Left lung (tissue), 10 donors: ENCODE data around the gene DNASE1L3. TPM values are rescaled to one million over a fixed set of nuclear protein-coding genes. Genes with fewer than 3 reads are reported as not detected.

Experiments
- ATAC-seq: fragments of 200-7000 bp; cut with Tn5 transposase; one replicate; pipeline ENCODE4 v1.9.1; 2020; ENCODE audit warnings: moderate library complexity
- DNase-seq, 4 donors: peaks; one replicate each; pipeline ENCODE4 v3.0.0-alpha.2; 2013 to 2020
- H3K27ac ChIP-seq, 2 donors: fragments of 200-600 bp; sonication (generic) in 1 of 2; one replicate each; pipeline versions ENCODE4 v1.5.0 to v1.8.0; 2020 to 2021
- H3K27me3 ChIP-seq, 2 donors: fragments of 200-600 bp; sonication (generic) in 1 of 2; one replicate each; pipeline versions ENCODE4 v1.5.0 to v1.8.0; 2020 to 2021
- H3K36me3 ChIP-seq, 2 donors: fragments of 200-600 bp; sonication (generic) in 1 of 2; one replicate each; pipeline versions ENCODE4 v1.5.0 to v1.8.0; 2020 to 2021
- H3K4me1 ChIP-seq, 2 donors: fragments of 200-600 bp; one replicate each; pipeline ENCODE4 v1.8.0; 2021
- H3K4me3 ChIP-seq, 2 donors: fragments of 200-600 bp; sonication (generic) in 1 of 2; one replicate each; pipeline versions ENCODE4 v1.5.0 to v1.8.0; 2020 to 2021; ENCODE audit warnings: mild to moderate bottlenecking in 1 of 2
- H3K9me3 ChIP-seq, 2 donors: fragments of 200-600 bp; sonication (generic) in 1 of 2; one replicate each; pipeline versions ENCODE4 v1.5.0 to v1.8.0; 2020 to 2021
- CTCF ChIP-seq, 2 donors: fragments of 200-600 bp; sonication (generic) in 1 of 2; IDR thresholded peaks; one replicate each; pipeline versions ENCODE4 v1.5.0 to v1.8.0; 2021; ENCODE audit warnings: antibody characterized with exemption in 2 of 2
- intact Hi-C, 2 donors: fragments of 100-400 bp; cut with DNase I; formaldehyde crosslinking; loops; one replicate each; pipeline versions ENCODE4 v1.11.2 to v1.14.2; 2022
- polyA plus RNA-seq, 6 donors: library from polyadenylated mRNA; unstranded; fragments of 120-200 nt; gene quantifications; one replicate each; pipeline ENCODE4 v1.2.1, GENCODE V29; 2013; ENCODE audit not compliant: insufficient read length in 6 of 6
- total RNA-seq, 2 donors: library from RNA; stranded (reverse); fragmentation: NEBNext Ultra II Directional; extraction: Animal tissue kit (Norgen Biotek cat#: 25700); gene quantifications; one replicate each; pipeline ENCODE4 v1.2.1, GENCODE V29; 2021
- donor health status: DM: no; HTN: yes; CAD: no.
- donor health status: DM: no; HTN: no; CAD: no.

DNASE1L3 gene
- total and polyA plus RNA-seq, 8 donors, result 1.00 to 3.0 (median 1.8) TPM

- peaks cover 0 to 48% of the 10 kb centered on the region in 2 donors for H3K36me3 ChIP-seq
- intact Hi-C loops, result loop anchor here in 1 of 2 donors (10.0 kb wide), 1 partner anchor 154 kb away; no protein-coding TSS in a partner anchor
- TF ChIP-seq CTCF (IDR thresholded peaks at IDR 0.05), result no peak
- ATAC-seq, result no peak
- no peak for DNase-seq
- H3K9me3 ChIP-seq, result no peaks in the 10 kb centered on the region
- H3K27me3 ChIP-seq, result no peaks in the 10 kb centered on the region
- peaks cover 15 to 24% of the 10 kb centered on the region in 2 donors for H3K4me1 ChIP-seq
- H3K4me3 ChIP-seq, result no peak overlapping the region
- no peak overlapping the region for H3K27ac ChIP-seq
Measured at GRCh38 chr3:58168498-58168897, 42.3 kb downstream of the DNASE1L3 start.

GRCh38 chr3:58167431-58168351 lies 43.1 kb downstream of the DNASE1L3 start:
- H3K27me3 ChIP-seq, result no peaks in the 10 kb centered on the region
- H3K9me3 ChIP-seq, result no peaks in the 10 kb centered on the region
- intact Hi-C loops, result loop anchor here in 1 of 2 donors (10.0 kb wide), 1 partner anchor 153 kb away; no protein-coding TSS in a partner anchor
- H3K4me3 ChIP-seq, result no peak overlapping the region
- peak; percentile 72 for ATAC-seq
- peaks cover 0 to 55% of the 10 kb centered on the region in 2 donors for H3K36me3 ChIP-seq
- TF ChIP-seq CTCF (IDR thresholded peaks at IDR 0.05), result peak; percentile 85 to 90
- no peak overlapping the region for H3K27ac ChIP-seq
- DNase-seq, result peak in 3 of 4 donors; percentile 56 to 82 (median 76)
- peaks cover 15 to 20% of the 10 kb centered on the region in 2 donors for H3K4me1 ChIP-seq

- Histone ChIP-seq H3K9me3 (peaks cover 0 to 3% of the 10 kb centered on the region in 2 donors), H3K4me1 (peaks cover 18 to 31% of the 10 kb centered on the region in 2 donors), H3K27me3 (no peaks in the 10 kb centered on the region), H3K4me3 (no peak overlapping the region), H3K27ac (peak overlapping the region in 1 of 2 donors; percentile 7), H3K36me3 (peaks cover 0 to 48% of the 10 kb centered on the region in 2 donors)
- TF ChIP-seq CTCF (IDR thresholded peaks at IDR 0.05), result no peak
- intact Hi-C loops, result loop anchor here in 1 of 2 donors (10.0 kb wide), 1 partner anchor 150 kb away; no protein-coding TSS in a partner anchor
- DNase-seq, result no peak
- peak; percentile 43 for ATAC-seq
Measured at GRCh38 chr3:58164906-58165821, 45.6 kb downstream of the DNASE1L3 start.

DNA sequence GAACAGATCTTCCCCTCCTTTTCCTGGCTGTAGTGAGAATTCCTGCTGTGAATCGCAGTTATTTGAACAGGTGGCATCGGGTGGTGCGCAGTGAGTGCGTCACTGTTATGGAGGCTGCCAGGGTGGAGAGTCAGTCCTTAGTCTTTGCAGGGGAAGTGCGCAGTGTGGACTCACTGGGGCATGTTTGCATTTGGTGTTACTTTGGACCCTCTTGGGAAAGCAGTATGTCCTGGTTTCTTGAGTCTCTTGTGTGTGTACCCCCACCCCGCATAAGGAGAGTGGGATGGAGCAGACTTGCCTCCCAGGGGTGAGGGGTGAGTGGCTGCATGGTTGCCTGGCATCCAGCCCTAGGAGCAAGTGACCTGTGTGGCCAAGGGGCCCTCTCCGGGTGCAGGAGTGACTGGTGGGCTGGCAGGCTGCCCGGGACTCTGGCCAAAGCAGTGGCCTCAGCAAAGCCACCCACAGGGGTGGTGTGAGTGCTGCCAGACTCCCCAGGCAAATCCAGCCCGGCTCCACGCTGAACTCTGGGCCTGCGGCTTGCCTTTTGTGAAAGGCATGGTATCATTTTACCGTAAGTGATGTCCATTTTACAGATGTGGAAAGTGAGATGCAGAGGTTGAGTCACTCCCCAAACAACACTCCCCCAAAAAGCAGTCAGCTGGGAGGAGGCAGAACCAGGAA lies 46.4 kb downstream of the DNASE1L3 start:
- intact Hi-C loops, result loop anchor here in 1 of 2 donors (10.0 kb wide), 1 partner anchor 150 kb away; no protein-coding TSS in a partner anchor
- Histone ChIP-seq H3K27me3 (no peaks in the 10 kb centered on the region), H3K4me1 (peaks cover 18 to 31% of the 10 kb centered on the region in 2 donors), H3K4me3 (no peak overlapping the region), H3K27ac (peak overlapping the region in 1 of 2 donors; percentile 26), H3K9me3 (peaks cover 0 to 3% of the 10 kb centered on the region in 2 donors), H3K36me3 (peaks cover 0 to 47% of the 10 kb centered on the region in 2 donors)
- ATAC-seq (peak; percentile 57), DNase-seq (peak; percentile 43 to 88 (median 70))
- TF ChIP-seq CTCF (IDR thresholded peaks at IDR 0.05), result no peak
